ENCODE results near the gene POLR2A.
"Not testable (repeated sequence)": the region's sequence is repeated elsewhere in the genome, so short reads cannot be mapped to it uniquely, and the experiment has no call there.

POLR2A gene

DNA sequence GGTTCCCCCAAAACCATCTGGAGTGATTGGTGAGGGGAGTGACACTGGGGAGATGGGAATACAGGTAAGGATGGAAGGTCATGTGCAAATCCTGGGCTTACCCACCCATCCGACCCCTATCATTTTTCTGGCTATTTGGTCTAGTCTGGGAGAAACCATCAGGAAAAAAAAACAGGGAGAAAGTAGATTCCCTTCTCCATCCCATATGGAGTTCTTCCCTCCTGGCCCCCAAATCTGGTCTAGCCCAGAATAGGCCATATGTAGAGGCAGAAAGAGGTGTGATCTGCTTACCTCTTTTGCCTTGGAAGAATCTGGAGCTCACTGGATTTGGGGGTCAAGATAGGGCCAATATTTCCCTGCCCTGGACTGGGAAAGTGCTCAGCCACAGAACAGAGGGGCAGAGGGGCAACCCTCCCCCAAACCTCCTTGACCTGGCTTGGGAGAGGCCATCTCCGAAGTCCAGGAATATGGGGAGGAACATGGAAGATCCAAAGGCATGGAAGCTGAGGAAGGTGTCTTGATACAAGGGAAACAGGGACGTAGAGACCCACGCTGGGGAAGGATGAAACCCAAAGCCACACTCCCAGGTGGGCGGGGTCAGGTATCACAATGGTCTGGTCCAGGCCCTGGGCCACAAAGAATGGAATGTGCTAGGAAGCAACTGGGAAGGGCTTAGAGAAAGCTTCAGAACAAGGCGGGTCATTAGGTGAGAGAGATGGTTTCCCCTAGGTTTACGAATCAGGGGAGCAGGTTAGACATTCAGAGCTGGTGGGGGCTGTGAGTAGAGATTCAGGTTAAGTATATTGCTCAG, 23.1 kb upstream of the POLR2A start:
- no peak for FAIRE-seq

DNA sequence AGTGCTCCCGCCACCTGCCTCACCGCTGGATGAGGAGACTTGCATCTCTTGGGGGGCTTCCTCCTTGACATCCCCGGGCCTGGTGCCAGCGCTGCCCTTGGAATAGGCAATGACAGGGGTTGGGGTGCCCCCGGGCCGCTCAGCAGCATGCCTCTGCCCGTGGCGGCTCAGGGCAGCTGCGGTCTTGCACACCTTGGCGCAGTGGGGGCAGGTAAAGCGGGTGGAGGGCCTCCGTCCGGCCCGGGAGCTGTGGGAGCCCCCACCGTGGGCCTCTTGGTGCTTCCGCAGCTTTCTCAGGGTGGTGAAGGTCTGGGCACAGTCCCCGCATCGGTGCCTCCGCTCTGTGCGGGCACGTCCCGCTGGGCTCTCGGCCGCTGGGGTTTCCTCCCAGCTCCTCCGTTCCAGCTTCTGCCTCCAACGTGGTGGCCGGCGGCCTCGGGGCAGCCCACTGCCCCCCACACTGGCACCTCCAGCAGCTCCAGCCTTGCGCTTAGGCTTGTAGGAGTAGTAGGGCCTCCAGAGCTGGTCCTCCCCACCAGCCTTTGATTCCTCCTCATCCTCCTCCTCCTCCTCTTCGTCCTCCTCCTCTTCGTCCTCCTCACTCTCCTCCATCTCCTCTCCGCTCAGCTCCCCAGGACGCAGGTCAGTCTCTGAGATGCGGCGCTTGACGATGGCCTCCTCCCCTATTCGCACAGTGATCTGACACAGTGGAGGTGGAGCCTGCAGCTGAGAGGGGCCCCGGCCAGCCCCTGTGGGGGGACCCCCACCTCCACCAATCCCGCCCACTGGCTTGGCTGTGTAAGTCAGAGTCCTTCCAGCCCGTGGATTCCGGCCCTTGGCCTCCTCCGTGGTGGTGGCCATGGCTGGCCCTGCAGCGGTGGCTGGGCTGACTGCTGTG, 21.4 kb upstream of the POLR2A start:
- FAIRE-seq: no peak

DNA sequence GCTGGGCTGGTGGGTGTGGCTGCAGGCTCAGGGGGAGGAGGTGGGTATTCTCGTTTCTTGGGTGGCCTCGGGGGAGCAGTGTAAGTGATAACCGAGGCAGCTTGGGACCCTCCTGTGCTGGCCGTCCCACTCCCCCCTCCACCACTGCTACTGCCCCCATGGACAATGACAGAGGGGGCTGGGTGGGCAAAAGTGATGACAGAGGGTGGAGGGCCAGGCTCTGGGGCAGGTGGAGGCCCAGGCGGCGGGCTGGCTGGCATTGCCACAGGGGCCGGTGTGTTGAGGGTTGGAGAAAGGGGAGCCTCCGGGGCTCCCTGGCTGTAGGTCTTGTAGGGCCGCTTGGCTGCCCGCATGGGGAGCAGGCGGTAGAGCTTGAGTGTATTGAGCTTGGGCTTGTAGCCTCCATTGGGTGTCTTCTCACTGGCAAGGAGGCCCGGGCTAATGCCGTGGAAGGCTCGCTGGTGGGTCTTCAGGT, 20.8 kb upstream of the POLR2A start:
- no peak for FAIRE-seq

DNA sequence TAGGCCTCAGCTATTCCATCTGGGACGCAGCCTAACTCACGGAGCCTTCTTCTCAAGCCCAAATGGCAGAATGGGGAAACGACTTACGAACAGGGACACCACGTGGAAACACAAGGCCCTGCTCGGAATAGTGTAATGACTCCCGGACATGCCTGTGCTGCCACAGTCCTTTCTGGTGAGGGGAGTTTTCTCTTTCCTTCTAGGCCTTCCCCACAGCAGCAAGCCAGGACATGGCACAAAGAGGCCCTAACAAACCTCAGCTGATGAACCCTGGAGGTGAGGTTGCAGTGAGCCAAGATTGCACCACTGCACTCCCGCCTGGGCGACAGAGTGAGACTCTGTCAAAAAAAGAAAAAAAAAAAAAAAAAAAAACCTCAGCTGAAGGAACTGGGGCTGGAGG, 20.1 kb upstream of the POLR2A start:
- FAIRE-seq: no peak

DNA sequence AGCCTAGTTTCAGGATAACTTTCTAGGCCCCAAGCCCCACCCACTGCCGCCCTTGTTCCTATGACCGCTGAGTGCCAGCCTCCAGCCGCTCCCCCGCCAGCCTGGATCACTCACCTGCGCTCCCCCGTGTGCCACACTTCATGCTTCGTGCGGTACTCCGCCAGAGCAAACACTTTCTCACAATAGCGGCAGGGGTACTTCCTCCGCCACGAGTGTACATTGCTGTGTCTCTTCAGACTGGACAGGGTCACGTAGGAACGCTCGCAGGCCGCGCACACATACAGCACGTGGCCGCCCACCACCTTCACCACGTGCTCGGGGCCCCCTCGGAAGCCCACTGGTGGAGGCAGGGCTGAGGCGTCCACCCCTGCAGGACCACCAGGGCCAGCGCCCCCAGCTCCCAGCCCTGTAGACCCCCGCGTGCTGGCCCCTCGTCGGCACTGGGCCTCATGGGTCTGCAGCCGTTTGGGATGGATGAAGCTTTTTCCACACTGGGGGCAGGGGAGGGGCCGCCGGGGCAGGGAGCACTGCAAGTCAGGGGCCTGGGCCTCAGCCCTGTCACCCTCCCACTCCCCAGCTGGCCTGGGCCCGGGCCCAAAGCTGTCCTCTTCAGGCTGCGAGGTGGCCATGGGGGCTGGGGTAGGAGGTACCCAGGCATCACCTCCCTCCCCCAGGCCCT, 18.4 kb upstream of the POLR2A start:
- FAIRE-seq: no peak

DNA sequence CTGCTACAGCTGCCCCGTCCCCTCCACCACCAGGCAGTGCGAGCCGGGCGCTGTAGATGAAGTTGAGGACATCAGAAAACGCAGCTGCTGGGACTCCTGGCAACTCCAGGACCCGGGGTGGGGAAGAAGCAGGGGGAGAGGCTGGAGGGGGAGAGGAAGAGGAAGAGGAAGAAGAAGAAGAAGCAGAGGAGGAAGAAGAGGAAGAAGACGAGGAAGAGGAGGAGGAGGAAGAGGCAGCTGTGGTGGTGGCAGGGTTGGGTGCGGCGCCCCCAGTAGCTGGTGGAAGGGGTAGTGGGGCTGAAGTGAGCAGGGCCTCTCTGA, 17.9 kb upstream of the POLR2A start:
- no peak for FAIRE-seq

DNA sequence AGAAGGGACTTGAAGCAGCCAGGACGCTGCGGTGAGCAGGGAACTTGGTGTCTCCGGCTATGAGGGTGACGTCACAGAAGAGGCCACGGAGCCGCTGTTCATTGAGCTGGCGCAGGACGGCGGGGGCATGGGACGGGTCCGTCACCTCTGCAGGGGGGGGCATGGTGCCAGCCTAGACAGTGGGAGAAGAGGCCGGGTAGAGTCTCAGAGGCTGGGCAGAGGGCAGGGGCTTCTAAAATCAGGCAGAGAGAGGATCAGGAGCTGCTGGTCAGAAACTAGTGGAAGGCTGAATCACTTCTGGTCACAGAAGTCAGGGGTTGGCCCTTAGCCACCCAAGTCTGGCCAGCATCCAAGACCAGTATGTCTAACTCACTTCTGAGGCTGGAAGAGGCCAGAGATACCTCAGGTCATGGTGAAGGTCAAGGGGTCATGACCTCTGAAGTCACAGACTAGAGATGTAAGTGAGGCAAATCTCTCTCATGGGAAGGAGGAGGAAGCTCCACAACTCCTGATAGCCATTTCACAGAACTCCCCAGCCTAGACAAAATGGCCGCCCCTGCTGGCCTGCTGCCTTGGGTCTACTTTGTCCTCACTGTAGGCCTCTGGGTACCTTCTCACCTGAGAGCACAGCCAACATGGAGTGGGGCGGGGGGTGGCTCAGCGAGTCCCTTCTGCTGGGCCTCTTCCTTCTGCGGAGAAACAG, 17.4 kb upstream of the POLR2A start:
- no peak for FAIRE-seq

DNA sequence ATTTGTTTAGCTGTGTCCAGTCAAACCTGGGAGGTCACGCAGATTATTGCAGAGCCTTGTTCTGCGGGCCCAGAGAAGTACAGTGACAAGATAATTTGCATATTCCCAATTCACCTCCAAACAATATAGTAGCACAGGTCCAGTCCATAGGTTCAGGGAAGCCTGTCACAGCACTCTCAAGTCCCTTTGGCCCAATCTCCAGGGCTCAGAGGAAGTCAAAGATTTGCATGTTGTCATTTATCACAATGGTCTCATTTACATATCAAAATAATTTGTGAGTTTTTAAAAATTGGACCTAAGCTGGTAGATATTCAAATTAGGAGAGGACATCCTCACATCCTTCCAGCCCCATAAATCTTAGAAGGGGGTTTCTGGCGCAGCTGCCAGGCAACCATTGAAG, 16.7 kb upstream of the POLR2A start:
- FAIRE-seq: no peak

DNA sequence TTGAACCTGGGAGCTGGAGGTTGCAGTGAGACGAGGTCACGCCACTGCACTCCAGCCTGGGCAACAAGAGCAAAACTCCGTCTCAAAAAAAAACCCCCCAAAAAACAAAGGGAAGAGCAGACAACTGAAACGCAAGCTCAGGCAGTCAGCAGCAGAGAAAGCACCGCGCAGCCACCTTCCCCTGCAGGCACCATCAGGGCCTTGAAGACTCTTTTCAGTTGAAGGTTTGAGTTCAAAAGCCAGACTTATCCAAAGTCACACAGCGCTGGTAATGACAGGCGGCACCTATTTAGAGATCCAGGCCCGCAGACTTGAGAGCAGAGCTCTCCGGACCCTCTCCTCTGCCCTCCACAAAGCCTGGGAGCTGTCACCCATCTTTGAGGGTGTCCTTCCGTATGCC, 15.9 kb upstream of the POLR2A start:
- no peak for FAIRE-seq

DNA sequence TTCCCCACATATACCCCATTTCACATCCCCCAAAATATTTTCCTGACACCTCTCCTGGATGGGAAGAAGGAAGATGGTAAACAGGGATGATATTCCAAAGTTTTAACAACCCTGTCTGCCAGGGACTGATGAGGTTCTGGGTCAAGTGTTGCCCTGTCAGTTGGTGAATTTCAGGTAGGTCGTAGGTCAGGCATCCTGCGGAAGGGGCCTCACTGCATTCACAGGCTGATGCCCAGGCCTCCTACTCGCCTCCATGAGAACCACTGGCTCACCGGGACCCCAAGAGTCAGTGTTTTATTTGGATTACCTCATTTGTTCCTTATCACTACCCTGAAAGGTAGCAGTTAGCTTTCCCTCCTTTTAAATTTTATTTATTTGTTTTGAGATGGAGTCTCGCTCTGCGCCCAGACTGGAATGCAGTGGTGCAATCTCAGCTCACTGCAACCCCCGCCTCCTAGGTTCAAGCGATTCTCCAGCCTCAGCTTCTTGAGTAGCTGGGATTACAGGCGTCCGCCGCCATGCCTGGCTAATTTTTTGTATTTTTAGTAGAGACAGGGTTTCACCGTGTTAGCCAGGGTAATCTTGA, 15.3 kb upstream of the POLR2A start:
- FAIRE-seq: no peak

DNA sequence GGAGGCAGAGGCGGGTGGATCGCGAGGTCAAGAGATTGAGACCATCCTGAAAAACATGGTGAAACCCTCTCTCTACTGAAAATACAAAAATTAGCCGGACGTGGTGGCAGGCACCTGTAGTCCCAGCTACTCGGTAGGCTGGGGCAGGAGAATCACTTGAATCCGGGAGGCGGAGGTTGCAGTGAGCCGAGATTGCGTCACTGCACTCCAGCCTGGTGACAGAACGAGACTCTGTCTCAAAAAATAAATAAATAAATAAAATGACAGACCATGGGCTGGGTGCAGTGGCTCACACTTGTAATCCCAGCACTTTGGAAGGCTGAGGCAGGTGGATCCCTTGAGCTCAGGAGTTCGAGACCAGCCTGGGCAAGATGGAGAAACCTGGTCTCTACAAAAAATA, 14.3 kb upstream of the POLR2A start:
- not testable (repeated sequence) for FAIRE-seq

DNA sequence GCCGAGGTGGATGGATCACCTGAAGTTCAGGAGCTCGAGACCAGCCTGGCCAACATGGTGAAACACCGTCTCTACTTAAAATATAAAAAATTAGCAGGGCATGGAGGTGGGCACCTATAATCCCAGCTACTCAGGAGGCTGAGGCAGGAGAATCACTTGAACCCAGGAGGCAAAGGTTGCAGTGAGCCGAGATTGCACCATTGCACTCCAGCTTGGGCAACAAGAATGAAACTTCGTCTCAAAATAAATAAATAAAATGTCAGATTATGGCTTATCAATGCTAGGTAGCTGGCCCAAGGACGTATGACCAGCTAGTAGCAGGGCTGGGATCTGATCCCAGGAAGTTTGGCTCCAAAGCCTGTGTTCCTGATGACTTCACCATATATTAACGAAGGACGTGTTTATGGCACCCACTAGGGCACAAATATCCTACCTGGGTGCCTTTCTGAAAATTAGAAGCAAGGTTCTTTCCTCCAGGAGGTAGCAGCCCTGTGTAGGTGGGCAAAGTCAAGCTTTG, 13.7 kb upstream of the POLR2A start:
- FAIRE-seq: not testable (repeated sequence)

DNA sequence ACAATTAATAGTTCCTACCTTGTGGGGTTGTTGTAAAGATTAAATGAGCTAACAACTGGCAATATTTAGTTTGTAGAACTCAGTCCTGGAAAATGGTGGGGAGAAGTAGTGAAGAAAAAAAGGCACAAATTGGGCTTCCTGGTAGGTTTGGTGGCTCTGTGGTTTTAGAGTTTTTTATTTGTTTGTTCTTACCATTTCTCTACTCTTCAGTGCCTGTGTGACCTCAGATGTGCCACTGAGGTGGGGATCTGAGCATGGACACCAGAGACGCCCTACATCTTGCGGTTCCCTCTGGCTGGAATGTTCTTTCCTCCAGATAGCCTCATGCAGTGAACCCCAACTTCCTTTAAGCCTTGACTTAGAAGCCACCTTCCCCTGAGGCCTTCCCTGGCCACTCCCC, 12.4 kb upstream of the POLR2A start:
- no peak for FAIRE-seq

DNA sequence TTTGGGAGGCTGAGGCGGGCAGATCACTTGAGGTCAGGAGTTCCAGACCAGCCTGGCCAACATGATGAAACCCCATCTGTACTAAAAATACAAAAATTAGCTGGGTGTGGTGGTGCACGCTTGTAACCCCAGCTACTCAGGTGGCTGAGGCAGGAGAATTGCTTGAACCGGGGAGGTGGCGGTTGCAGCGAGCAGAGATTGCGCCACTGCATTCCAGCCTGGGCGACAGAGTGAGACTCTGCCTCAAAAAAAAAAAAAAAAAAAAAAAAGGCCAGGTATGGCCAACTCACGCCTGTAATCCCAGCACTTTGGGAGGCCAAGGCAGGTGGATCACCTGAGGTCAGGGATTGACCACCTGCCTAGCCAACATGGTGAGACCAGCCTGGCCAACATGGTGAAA, 9.4 kb upstream of the POLR2A start:
- FAIRE-seq: not testable (repeated sequence)

DNA sequence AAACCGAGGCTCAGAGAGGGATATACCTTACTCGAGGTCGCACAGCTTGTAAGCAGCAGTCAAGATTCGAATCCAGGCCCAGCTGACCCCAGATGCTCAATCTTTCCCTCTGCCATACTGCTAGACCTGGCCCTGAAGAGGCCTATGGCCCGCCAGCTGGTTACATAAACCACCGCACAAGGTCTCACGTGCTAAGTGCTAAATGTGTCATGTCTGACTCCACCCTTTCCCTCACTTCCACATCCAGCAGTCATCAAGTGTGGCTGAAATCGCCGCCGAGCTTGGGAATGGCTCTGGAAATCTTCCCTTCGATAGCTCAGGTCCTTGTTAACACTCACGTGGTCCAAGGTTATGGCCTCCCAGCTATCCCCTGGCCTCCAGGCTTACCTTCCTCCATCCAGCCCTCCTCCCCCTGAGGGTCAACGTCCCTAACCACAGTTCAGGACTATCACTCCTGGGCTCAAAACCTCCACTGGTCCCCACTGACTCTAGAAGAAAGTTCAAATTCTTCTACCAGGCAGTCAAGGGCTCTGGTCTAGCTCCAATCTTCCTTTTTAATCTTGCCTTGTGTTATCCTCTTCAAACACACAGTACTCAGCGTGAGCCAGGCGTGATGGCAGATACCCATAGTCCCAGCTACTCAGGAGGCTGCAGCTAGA, 8.3 kb upstream of the POLR2A start:
- FAIRE-seq: no peak

DNA sequence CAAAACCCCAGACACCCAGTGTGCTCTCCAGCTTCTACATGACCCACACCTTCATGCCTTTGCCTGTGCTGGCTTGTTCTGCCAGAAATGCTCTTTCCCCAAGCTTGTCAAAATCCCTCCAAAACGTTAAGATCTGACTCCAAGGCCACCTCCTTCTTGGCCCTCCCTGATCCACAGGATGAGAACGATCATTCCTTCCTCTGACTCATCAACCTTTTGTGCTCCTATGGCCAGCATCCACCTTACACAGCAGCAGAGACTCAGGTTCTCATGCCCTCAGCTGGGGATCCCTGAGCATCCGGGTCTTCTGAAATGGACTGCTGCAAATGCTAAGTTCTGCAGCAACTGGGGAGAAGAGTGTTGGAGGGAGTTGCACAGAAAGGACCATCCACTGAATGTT, 7.7 kb upstream of the POLR2A start:
- no peak for FAIRE-seq

DNA sequence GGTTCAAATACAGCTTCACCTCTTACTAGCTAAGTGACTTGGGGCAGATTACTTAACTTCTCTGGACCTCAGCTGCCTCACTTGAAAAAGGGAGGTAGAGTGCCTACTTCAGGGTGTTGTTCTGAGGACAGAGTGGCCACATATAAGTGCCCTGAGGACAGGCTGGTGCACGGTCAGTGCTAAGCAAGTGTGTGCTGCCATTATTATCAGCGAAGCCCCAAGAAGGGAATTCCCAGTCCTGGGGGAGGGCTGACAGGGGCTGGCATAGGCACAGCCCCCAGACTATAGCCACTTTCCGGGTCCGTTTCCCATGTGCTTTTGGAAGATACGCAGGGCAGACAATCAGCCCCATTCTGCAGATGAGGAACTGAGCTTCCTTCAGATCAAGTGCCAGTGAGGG, 7.2 kb upstream of the POLR2A start:
- FAIRE-seq: no peak

DNA sequence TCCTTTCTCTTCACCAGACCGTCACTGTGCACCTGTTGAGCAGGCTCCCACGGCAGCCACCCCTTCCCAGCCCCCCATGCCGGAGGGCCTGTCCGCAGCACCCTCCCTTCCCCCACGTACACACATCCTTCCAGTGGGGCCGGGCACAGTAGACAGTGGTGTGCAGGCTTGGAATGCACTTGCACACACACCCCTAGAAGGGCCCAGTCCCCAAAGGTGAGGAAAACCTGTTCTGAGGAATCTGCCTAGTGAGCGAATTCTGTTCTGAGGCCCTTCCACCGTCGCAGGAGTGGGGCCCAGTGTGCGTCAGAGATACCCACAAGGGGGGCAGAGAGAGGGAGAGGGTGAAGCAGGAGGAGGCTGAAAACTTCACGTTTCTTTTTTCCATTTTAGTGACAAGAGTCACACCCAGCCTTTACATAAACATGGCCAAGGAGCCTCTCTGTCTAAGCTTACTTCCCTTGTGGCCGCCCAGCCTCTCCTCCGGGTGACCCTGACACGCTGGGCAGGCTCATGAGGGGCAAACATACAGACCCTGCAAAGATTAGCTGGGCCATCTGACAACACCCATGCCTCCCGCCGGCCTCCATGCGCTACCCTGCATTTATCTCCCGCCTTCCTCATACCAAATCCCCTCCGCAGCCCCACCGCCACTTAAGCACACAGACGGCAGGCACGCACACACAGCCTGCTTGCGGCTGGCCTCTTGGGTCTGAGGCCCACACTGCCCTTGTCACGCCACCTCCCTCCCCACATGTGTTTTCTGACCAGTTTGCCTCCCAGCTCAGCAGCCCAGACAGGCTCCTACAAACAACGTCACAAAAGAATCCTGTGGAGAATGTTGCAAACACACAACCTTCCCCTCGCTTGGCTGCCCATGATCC, 6.5 kb upstream of the POLR2A start:
- no peak for FAIRE-seq

DNA sequence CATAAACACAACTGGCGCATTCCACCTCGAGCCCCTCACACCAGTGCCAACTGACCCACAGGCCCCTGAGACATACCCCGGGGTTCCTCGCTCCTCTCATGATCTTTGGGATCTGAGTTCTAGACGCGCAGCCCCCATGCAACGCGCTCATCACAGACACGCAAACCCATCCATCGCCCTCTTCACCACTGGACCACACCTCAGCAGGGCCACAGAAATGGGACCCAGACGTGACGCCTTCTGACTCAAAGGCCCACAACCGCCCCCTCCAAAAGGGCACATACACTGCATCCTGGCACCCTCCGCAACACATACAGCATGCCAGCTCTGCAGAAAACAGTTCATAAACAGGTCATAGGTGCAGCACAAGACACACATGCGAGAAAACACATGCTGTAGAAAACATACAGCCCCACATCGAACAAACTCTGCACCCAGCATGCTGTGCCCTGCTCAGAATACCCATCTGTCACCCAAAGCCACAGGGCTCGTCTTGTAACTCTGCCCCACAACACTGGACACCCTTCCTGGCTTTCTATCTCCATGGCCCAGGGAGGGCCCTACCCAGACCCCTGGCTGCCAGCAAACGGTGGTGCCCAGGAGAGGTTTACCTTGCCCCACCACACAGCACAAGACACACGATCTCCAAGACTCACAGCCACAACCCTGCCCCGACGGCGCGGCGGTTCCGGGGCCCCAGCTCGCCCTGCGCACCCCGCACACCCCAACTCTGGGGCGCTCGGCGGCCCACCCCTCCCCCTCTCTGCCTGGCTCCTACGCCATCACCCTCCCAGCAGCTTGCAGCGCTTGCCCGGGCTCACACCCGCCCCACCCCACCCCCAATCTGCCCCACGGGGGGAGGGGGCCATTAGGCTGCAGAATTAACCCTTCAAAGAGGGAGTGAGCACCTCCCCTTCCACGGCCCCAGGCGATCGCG, 5.6 kb upstream of the POLR2A start:
- no peak for FAIRE-seq

Data from endometrium (tissue), 2 donors.